Measurements from ENCODE around the gene TP53I11.

TP53I11 gene

GRCh38 chr11:44911029-44911814, 39.5 kb downstream of the TP53I11 start:
- DNase-seq = peak; percentile 81

DNA sequence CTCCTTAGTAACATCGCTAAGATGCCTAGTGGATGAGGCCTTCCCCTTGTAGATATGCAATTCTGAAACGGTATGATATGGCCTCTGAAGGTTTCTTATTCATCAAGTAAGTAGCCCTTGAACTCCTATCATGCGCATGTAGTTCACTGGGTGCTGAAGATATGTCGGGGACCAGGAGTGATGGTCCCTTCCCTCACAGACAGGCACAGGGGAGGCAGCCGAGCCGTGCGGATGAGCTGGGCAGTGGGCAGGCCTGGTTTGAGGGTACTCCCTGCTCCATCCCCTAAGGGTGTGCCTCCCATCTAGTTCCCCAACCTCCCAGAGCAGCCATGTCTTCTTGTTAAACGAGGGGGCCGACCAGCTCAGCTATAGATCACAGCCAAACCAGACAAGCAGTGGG, 40.1 kb downstream of the TP53I11 start:
- no peak for DNase-seq

DNA sequence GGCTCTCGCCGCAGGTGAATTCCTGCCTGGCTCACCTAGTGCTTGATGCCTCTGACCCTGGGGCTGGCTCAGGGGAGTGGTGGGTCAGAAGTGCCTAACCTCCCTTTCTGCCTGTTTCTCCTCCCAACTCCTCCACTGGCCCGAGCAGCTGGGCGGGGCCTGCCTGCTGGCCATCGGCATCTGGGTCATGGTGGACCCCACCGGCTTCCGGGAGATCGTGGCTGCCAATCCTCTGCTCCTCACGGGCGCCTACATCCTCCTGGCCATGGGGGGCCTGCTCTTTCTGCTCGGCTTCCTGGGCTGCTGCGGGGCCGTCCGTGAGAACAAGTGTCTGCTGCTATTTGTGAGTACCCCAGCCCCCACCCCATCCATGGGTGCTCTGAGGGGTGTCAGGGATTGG, 41.1 kb downstream of the TP53I11 start:
- no peak for DNase-seq

DNA sequence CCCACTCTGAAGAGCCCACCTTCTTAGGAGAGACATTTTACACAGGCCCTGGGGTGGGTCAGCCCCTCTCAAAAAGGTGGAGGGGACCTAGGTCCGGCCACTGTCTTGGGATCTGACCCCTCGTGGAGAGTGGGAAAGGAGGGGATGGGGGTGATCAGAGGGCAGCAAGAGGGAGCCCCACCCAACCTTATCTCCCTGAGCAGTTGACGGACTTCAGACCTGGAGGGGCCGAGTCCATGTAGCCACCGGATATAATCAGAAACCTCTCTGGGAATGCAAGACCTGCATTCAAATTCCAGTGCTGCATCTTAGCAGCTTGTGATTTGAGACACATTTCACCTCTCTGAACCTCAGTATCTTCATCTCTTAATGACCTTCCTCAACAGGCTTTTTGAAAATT, 44.0 kb downstream of the TP53I11 start:
- no peak for DNase-seq

DNA sequence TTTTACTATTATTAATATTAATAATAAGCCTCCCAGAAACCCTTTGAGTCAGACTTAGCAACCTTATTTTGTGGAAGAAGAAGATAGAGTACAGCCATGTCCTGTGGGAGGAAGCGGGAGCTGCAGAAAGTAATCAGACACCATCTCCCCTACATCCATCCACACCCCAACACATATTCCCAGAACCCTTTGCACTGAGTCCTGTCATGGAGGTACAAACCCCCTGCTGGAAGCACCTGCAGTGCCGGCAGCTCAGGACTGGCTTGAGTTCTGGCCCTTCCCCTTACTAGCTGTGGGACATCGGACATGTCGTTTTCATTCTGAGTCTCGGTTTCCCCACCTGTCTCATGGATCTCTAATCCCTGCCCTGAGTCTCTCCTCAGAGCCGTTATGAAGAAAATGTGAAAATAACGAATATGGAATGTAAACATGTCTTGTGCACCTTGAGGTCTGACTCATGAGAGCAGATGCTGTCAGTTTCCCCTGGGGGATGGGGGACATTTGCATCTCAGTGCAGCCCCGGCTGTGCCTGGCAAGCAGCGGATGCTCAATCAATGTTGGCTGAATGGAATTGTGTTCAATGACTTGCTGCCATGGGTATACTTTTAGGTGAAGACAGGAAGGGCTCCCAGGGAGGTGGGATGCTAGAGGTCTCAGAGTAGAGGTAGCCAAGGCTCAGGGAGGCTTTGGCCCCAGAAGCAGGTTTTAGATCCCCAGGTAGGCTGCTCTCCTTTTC, 45.4 kb downstream of the TP53I11 start:
- DNase-seq = no peak

GRCh38 chr11:44904261-44905020, 46.2 kb downstream of the TP53I11 start:
- no peak for DNase-seq

- no peak for DNase-seq
Measured at GRCh38 chr11:44903518-44903917, 47.2 kb downstream of the TP53I11 start.

DNA sequence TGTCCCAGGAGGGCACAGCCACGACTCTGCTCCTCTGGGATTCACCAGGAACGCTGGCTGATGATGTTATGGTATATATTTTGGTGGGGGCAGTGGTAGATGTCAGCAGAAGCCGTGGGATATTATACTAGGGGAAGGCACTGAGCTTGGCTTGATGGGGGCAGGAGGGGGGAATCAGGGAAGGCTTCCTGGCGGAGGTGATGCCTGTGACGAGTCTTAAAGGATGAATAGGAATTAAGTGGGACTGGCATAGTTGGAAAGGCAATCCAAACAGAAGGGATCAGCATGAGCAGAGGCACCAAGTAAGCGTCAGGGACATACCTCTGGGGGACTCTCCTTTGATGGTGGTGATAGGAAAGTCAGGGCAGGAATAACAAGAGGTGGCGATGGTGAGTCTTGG, 47.6 kb downstream of the TP53I11 start:
- no peak for DNase-seq

DNA sequence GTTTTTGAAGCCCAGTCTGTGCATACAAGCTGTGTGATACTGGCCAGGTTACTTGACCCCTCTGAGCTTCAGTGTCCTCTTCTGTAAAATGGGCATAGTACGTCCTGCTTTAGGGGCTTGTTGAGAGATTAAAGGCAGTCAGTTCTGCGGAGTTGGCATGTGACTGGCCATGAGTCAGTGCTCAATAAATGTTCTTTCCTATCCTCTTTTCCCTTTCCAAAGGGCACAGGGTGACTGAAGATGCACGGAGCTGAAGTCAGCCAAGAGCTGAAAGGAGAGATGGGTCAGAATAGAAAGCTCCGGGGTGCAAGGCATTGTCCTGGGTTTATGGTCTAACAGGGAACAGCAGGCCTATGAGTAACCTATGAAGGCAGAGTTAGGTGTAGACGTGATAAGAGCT, 48.9 kb downstream of the TP53I11 start:
- no peak for DNase-seq

DNA sequence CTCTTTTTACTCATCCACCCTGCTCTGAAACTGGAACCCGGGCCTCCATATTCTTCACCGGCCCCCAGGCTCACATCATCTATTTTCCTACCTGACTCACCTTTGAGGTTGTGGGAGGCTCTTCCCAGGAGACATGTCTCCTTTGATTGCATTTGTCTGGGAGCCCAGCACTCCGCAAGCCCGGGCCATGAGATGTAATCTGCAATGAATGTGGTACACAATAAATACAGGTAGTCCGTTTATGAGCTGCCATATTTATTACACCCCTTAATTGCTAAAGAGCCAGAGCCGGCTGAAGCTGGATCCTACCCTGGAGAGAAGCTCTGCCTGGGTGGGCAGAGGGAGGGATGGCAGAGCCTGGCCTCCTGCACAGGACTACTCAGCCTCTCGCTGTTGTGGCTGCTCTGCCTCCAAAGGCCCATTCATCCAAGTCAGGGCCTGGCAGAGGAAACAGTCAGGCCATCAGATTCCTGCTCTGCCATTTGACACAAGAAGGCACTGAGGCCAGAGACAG, 49.5 kb downstream of the TP53I11 start:
- DNase-seq = no peak

DNA sequence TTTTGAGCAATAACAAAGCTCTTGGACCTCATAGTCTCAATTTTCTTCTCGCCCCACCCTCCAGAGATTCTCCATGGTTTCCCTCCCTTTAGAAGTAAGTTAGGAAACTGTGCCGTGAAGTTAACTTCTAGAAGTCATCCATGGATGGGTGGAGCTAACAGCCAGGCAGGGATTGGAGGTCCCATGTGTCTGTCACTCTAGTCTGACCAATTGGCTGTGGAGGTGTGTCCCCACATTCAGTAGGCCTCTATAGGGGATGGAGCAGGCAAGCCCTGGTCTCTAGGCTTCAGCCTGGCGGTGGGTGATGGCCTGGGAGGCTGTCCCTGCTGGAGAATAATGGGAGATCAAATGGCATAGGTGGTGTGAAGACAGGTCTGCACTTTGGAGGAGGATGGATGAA, 50.7 kb downstream of the TP53I11 start:
- DNase-seq = peak; percentile 57

DNA sequence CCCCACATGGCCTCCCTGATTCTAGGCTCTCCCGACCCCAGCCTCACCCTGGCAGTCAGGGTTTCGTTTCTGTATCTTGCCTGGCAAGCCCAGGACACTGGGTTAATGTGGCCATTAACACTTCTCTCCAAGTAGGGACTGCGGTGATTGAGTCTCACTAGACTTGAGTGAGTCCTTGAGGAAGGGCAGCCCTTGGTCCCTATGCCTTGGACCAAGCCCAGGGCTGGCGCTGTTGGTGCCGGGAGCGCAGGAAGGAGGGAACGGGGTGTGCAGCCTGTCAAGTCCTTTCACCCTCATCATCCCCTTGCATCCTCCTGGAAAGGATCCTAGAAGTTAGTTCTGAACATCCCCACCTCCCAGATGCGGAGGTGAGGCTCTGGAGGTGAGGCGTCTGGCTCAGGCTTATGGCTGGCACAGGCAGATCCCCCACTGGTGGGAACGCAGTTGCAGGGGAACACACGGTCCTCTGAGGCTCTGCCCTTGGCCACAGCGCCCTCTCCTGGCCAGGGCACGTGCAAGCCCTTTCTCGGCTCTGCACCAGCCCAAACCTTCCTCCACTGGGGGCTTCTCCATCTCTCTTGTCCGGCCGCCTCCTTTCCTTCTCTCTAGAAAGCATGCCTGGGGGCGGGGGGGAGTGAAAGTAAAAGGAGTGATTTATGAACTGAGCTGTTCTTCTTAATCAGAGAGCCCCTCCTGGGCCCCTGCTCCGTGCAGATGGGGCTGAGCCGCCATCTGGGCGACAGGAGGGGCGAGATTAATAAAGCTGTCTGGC, 56.7 kb downstream of the TP53I11 start:
- DNase-seq = peak; percentile 65

GRCh38 chr11:44893308-44893822, 57.3 kb downstream of the TP53I11 start:
- no peak for DNase-seq

- no peak for DNase-seq
Measured at GRCh38 chr11:44892843-44893242, 57.8 kb downstream of the TP53I11 start.

DNA sequence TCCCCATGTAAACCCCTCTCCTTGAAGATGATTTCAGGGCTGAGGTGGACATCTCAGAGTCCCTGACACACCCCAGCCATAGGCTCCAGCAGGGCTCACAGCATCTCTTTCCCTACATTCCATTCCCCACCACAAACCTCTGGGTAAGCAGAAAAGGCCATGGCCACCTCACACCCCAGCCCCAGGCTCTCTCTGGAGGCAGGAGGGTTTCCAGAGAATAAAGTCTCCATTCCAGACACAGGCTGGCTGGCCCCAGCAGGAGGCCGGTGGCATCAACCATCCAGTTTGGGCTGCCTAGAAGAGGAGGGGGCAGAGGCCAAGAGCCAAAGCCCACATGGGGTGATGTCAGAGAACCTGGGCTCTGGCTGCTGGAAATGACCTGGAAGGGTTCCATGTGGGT, 61.4 kb downstream of the TP53I11 start:
- no peak for DNase-seq

DNA sequence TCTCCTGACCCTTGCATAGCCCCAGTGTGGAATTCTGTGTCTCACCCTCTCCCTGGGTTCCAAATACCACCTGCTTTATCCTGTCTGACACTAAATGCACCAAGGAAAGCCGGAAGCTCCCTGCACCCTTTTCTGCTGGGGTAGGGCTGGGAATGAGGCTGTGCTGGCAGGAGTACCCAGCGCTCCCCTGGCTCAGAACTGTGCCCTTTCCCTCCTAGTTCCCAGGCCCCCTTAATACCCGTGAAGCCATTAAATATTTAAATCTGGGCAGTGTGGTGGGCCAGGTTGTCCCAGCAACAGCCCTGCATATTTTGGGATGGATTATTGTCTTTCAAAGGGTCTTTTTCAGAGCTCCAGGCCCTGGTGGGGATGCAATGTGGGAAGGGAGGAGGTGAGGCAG, 63.0 kb downstream of the TP53I11 start:
- no peak for DNase-seq

GRCh38 chr11:44886790-44887140, 63.9 kb downstream of the TP53I11 start:
- DNase-seq = no peak

- DNase-seq = no peak
Measured at GRCh38 chr11:44885919-44886789, 64.5 kb downstream of the TP53I11 start.

DNA sequence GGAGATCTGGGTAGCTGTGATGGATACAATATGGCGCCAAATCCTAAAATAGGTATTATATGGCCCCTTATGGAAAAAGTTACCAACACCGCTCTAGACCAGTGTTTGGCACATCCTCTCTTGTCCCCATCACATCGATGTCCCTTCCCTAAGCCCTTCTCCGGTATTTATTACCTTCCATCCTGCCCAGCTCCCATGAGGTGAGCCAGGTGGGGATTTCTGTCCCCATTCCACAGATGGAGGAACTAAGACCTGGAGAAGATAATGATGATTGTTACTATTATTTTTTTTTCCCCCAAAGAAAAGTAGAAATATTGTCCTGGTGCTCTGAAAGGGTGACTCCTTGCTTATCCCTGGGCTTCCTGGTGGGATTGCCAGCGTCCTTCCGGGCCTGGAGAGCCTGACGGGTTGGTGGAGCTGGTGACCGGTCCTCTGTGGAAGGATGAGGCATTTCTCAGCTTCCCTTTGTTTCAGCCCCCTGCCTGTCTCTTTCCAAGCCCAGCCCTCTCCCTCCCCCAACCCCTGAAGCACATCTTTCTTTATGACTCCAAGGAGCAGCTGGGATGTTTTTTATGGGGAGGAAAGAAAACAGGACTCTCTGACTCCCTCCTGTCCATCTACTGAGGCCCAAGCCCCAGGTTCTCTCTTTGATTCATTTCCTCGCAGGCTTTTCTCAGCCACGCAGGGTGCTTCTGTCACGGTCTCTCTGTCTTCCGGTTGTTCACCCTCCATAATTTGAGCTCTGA, 65.4 kb downstream of the TP53I11 start:
- DNase-seq = no peak

GRCh38 chr11:44884056-44884455, 66.6 kb downstream of the TP53I11 start:
- no peak for DNase-seq

GRCh38 chr11:44883277-44883676, 67.4 kb downstream of the TP53I11 start:
- DNase-seq = no peak

All from stimulated activated CD4-positive, alpha-beta T cell treated with anti-CD3 and anti-CD28 coated beads, Interleukin-1b, Interleukin-23, amount 100 ng/mL, for 48 hours (primary cell).